WI38 (cell line): ENCODE data around the gene POLD4.

Experiments
- H3K4me3 ChIP-seq: 2 replicates; pipeline ENCODE4 v1.5.1; 2011; ENCODE audit warnings: low read depth, mild to moderate bottlenecking, control low read depth, low read length
- TF ChIP-seq, protein P1 (sequence below): IDR thresholded peaks from 2 replicates; pipeline ENCODE4 v1.5.1; 2012; ENCODE audit warnings: low read depth, mild to moderate bottlenecking, control low read depth, low read length

POLD4 gene

DNA sequence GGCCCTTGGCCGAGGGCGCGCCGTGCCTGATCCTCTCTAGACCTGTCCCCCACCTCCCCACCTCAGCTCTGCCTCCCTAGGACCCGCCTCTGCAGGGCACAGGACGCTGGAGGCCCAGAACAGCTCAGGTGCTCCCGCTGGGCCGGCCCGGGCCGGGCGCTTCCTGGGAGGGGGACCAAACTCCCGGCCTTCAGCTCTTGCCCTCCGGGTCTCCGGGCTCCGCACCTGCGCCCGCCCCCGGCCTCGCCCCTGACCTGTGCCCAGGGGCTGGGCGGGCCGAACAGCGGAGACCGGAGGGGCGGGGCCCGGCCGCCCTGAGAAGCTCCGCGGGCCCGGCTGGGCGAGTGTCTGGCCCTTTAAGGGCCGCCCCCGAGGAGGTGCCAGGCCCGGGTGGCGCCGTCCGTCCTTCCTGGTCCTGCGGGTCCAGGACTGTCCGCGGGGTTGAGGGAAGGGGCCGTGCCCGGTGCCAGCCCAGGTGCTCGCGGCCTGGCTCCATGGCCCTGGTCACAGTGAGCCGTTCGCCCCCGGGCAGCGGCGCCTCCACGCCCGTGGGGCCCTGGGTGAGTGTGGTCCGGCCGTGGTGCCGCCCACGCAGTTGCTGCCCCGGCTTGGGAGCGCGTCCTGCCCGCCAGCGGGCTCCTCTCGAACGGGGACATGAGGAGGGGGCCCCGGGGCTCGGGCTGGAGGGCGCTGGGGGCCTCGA lies 50.1 kb downstream of the POLD4 start, which contains the start of gene SSH3:
SSH3 (plus strand) TSS at position 399 of the 703 bp plus-strand sequence; CDS start at position 495, 96 bp downstream.
- TF ChIP-seq, protein P1, sequence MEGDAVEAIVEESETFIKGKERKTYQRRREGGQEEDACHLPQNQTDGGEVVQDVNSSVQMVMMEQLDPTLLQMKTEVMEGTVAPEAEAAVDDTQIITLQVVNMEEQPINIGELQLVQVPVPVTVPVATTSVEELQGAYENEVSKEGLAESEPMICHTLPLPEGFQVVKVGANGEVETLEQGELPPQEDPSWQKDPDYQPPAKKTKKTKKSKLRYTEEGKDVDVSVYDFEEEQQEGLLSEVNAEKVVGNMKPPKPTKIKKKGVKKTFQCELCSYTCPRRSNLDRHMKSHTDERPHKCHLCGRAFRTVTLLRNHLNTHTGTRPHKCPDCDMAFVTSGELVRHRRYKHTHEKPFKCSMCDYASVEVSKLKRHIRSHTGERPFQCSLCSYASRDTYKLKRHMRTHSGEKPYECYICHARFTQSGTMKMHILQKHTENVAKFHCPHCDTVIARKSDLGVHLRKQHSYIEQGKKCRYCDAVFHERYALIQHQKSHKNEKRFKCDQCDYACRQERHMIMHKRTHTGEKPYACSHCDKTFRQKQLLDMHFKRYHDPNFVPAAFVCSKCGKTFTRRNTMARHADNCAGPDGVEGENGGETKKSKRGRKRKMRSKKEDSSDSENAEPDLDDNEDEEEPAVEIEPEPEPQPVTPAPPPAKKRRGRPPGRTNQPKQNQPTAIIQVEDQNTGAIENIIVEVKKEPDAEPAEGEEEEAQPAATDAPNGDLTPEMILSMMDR: no peak
- H3K4me3 ChIP-seq: peak within 1 kb of the TSS; percentile 74

DNA sequence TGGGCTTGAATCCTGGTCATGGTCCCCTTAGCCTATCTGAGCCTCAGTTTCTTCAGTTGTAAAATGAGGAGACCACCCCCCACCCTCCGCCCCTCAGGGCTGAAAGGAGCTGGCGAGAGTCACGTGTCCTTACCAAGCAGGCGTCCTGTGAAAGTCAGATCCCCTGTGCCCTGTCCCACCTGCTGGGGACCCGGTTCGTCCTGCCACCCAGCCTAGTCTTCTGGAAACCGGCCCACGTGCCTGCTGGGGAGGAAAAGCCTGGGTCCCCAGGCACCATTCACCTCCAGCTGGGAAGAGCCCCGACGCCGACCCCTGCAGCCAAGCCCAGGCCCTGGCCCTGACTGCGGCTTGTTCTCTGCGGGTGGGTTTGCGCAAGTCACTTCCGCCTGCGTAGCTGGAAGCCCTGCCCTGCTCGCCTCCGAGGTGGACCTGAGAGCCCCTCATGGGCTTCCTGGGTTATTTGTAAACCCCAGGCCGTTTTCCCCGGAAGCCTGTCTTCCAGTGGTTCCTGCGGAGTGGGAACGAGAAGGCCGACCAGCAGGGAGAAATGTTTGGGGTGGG lies 50.7 kb downstream of the POLD4 start:
- peak overlapping the region; percentile 74 for H3K4me3 ChIP-seq

DNA sequence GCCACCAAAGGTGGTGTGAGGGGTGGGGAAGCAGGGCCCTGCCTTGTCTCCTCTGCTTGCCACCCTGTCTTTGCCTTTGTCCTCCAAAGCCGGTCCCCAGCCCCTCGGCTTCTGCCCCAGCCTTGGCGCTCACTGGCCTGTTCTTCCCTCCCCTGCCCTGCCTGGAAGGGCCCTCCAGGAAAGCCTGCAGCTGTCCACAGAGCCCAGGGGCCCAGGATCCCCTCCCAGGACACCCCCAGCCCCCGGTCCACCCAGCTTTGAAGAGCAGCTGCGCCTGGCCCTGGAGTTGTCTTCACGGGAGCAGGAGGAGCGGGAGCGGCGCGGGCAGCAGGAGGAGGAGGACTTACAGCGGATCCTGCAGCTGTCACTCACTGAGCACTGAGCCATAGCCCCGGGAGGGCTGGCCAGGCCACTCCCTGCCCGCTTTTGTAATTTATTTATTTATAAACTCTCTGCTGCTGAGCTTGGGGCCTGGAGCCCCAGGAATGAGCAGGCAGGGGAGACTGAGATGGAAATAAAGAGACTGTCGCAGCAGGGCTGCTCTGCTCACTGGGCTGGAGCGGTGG lies 51.3 kb downstream of the POLD4 start:
- no peak overlapping the region for H3K4me3 ChIP-seq
- TF ChIP-seq, protein P1: no peak

More for the DNA sequence above, 50.7 kb downstream of the POLD4 start:
- TF ChIP-seq, protein P1: no peak

DNA sequence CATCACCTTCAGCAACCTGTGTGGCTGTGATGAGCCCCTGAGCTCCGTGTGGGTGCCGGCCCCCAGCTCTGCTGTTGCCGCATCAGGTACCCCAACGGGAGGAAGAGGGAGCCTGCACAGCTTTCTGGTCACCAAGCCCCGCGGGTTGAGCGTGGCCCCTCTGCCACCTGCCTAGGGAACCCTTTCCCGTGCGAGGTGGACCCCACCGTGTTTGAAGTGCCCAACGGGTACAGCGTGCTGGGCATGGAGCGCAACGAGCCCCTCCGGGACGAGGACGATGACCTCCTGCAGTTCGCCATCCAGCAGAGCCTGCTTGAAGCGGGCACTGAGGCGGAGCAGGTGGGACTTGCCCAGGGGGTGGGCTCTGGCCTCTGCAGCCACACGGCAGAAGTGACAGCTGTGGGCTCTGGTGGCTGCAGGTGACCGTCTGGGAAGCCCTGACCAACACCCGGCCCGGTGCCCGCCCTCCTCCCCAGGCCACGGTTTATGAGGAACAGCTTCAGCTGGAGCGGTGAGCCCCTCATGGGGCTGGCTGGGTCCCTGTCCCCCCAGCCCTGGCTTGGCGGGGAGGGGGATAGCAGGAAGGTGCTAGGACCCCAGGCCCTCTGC lies 51.9 kb downstream of the POLD4 start:
- no peak overlapping the region for H3K4me3 ChIP-seq
- TF ChIP-seq, protein P1: no peak
